ENCODE results near the gene NFKB1. TPM values are rescaled to one million over a fixed set of nuclear protein-coding genes. Genes with fewer than 3 reads are reported as not detected.

The NFKB1 gene
- polyA plus RNA-seq, 1 donor (not counting 4 experiments of a cell fraction or from before 2014, with no cell fraction given) = 21.8 TPM

- no peaks in the 10 kb centered on the region for H3K9me1 ChIP-seq (ENCODE audit: control insufficient read depth, extremely low read depth, insufficient read depth, low read length)
- DNase-seq (ENCODE audit: low read depth, low spot score) (no peak), FAIRE-seq (no peak)
- no peaks in the 10 kb centered on the region for H3K27me3 ChIP-seq (ENCODE audit: control insufficient read depth, extremely low read depth, insufficient read depth, low read length)
- TF ChIP-seq CTCF (optimal IDR thresholded peaks at IDR 0.05 in 1 of 3, IDR thresholded peaks at IDR 0.05 in 1 of 3, conservative IDR thresholded peaks at IDR 0.05 in 1 of 3; ENCODE audit: extremely low read depth in 1 of 3, insufficient read depth in 2 of 3, low read length in 3 of 3) = no peak
- no peak for TF ChIP-seq EZH2 (IDR thresholded peaks at IDR 0.05; ENCODE audit: low read length)
- peaks cover 4% of the 10 kb centered on the region for H3K79me2 ChIP-seq (ENCODE audit: control insufficient read depth, insufficient read depth, low read length)
- H2AFZ ChIP-seq (ENCODE audit: control insufficient read depth, low read length) = peak overlapping the region; percentile 5
- no peak overlapping the region for H3K4me3 ChIP-seq (ENCODE audit: control insufficient read depth in 2 of 3, extremely low read depth in 1 of 3, insufficient read depth in 2 of 3, low read depth in 1 of 3, low read length in 3 of 3)
- H3K4me2 ChIP-seq (ENCODE audit: control insufficient read depth, extremely low read depth, insufficient read depth, low read depth, low read length) = peak overlapping the region; percentile 39
- no peaks in the 10 kb centered on the region for H3K9me3 ChIP-seq (ENCODE audit: control insufficient read depth, low read depth, low read length)
- peaks cover 47% of the 10 kb centered on the region for H3K4me1 ChIP-seq (ENCODE audit: control insufficient read depth, extremely low read depth, insufficient read depth, low read length)
- H4K20me1 ChIP-seq (ENCODE audit: control insufficient read depth, extremely low read depth, insufficient read depth, low read length) = no peaks in the 10 kb centered on the region
- H3K9ac ChIP-seq (ENCODE audit: control insufficient read depth, extremely low read depth, insufficient read depth, low read length) = no peak overlapping the region
- H3K27ac ChIP-seq (ENCODE audit: control insufficient read depth, insufficient read depth, low read length) = no peak overlapping the region
- H3K36me3 ChIP-seq (ENCODE audit: control insufficient read depth in 2 of 2, extremely low read depth in 1 of 2, insufficient read depth in 2 of 2, low read length in 2 of 2) = no peaks in the 10 kb centered on the region
- dilution Hi-C loops (cut with MboI; ENCODE audit: extremely low pct_ligation_motif_present, low sequenced_read_pairs) = no loop called here
These were observed 32.2 kb downstream of the NFKB1 start for GRCh38 chr4:102533348-102533747.

GRCh38 chr4:102533904-102534303 lies 32.7 kb downstream of the NFKB1 start:
- Histone ChIP-seq H3K9me1 (ENCODE audit: control insufficient read depth, extremely low read depth, insufficient read depth, low read length) (no peaks in the 10 kb centered on the region), H3K9me3 (ENCODE audit: control insufficient read depth, low read depth, low read length) (no peaks in the 10 kb centered on the region), H3K79me2 (ENCODE audit: control insufficient read depth, insufficient read depth, low read length) (peaks cover 2% of the 10 kb centered on the region), H3K9ac (ENCODE audit: control insufficient read depth, extremely low read depth, insufficient read depth, low read length) (no peak overlapping the region), H3K4me3 (ENCODE audit: control insufficient read depth in 2 of 3, extremely low read depth in 1 of 3, insufficient read depth in 2 of 3, low read depth in 1 of 3, low read length in 3 of 3) (no peak overlapping the region), H3K4me1 (ENCODE audit: control insufficient read depth, extremely low read depth, insufficient read depth, low read length) (peaks cover 47% of the 10 kb centered on the region), H2AFZ (ENCODE audit: control insufficient read depth, low read length) (no peak overlapping the region), H3K27me3 (ENCODE audit: control insufficient read depth, extremely low read depth, insufficient read depth, low read length) (no peaks in the 10 kb centered on the region), H3K27ac (ENCODE audit: control insufficient read depth, insufficient read depth, low read length) (no peak overlapping the region), H3K36me3 (ENCODE audit: control insufficient read depth in 2 of 2, extremely low read depth in 1 of 2, insufficient read depth in 2 of 2, low read length in 2 of 2) (no peaks in the 10 kb centered on the region), H3K4me2 (ENCODE audit: control insufficient read depth, extremely low read depth, insufficient read depth, low read depth, low read length) (peak overlapping the region; percentile 39), H4K20me1 (ENCODE audit: control insufficient read depth, extremely low read depth, insufficient read depth, low read length) (no peaks in the 10 kb centered on the region)
- FAIRE-seq (peak; percentile 58), DNase-seq (ENCODE audit: low read depth, low spot score) (no peak)
- dilution Hi-C loops (cut with MboI; ENCODE audit: extremely low pct_ligation_motif_present, low sequenced_read_pairs) = no loop called here
- TF ChIP-seq CTCF (optimal IDR thresholded peaks at IDR 0.05 in 1 of 3, IDR thresholded peaks at IDR 0.05 in 1 of 3, conservative IDR thresholded peaks at IDR 0.05 in 1 of 3; ENCODE audit: extremely low read depth in 1 of 3, insufficient read depth in 2 of 3, low read length in 3 of 3) = no peak
- no peak for TF ChIP-seq EZH2 (IDR thresholded peaks at IDR 0.05; ENCODE audit: low read length)

Data from keratinocyte (primary cell).